Fibroblast of peridontal ligament (primary cell): Measurements from ENCODE around the gene NDST4.

Source experiments
- DNase-seq: peaks from one replicate; pipeline ENCODE4 v3.0.0-alpha.2; 2010; ENCODE audit errors: extremely low read depth

The NDST4 gene

DNA sequence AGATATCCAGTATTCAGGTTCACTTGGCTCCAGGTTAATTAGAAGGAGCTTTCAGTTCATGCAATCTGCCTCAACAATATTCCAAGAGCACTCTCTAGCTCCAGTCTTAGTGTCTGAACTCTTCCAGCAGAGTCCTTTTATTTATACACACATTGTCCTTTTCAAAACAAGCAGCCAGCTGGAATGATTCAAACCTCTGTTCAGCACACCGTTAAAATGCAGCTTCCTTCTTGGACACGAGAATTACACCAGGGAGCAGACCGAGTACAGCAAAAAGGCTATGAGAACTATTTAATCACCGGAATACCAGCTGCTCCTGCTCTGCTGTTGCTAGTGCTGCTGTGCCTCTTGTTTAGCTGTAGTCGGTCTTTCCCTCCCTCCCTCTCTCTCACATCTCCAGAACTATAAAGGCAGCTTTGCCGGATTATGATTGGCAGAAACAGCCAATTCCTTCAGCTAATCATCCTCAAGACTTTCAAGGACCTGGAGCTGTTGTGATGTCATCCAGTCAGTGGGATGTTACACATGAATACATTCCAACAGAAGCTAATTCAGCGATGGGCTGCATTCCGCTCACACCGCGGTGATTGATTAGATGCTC is at the start of gene NDST4:
NDST4 (minus strand) TSS at position 115 of the 601 bp plus-strand sequence. CDS start 36,584 bp downstream, outside the sequence.
- peak; percentile 20 for DNase-seq

DNA sequence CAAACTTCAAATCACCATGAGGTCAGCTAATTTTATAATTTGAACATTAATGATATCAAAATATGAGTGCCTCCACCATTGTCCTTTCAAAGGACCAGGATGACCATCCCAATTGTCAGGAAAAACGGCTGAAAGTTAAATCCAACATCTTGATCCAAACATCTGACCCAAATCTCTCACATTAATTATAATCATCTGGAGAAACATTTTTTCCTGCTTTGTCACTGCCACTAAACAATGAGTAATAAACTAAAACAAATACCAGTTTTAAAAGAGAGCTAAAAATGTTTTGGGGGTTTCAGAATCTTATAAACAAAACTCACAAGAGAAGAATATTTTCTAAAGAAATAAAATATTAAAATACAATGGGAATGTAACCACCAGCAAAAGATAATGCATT is 45.7 kb upstream of the NDST4 start:
- peak; percentile 67 for DNase-seq

DNA sequence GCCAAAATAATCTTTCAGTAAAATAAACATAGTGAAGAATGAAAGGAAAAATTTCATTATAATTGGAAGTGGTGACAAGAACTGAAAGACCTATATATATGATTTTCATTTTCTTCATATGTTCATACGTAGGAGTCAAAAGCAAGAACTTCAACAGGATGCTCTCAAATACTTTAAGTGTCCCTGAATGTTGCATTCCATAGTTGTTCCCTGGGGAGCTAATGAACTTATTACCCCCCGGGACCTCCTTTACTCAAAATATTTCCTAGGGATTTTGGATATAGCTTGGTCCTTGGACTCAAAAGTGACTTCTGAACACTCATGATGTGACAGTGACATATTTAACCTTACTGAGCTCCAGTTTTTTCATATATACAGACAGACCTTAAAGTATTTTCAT is 44.9 kb upstream of the NDST4 start:
- peak; percentile 2 for DNase-seq

DNA sequence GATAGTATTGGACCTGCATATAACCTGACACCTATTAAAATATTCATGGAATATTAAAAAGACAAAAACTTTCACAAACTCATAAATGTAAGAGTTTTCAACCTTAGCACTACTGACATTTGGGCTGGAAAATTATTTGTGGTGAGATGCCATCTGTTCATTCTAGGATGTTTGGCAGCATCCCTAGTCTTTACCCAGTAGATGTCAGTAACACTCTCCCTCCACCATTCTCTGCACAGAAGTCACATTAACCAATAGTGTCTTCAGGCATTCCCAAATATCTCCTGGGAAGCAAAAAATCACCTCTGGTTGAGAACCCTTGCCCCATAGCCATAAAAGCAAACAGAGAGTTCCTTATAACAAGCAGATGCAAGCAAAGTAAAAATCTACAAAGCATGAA is 41.4 kb upstream of the NDST4 start:
- peak; percentile 67 for DNase-seq

DNA sequence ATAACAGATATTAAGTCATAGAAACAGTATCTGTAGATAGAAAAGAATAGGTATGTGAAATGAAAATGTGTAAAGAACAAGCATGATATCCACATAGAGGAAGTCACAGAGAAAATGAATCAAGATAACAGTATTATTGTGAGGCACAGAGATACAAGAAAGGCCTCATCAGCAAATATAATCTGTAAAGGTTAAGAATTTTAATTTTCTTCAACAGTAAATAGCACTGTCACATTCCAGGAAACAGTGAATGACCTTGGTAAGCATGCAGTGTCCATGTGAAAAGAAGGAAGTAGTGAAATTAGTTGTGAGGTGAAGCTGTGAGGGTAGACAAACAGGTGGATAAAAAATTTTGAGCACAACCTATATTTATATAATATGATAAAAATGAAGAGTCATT is 39.5 kb upstream of the NDST4 start:
- DNase-seq, result no peak

DNA sequence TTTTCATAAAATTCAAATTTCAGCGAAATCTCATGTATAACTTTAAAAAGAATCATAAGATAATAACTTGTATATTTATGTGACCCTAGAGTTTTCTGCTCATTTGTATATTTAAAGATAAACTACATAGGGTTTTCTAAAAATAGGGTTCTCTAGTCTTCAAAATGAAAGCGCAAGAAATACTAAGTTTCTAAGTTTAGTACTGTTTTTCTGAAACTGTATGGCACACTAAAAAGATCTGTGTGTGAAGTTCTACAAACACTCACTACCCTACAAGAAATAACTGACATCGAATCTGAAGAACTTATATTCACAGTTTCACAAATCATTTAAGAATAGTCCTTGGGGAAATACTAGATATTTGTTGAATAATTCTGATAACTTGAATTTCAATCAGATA is 38.7 kb upstream of the NDST4 start:
- DNase-seq, result no peak

DNA sequence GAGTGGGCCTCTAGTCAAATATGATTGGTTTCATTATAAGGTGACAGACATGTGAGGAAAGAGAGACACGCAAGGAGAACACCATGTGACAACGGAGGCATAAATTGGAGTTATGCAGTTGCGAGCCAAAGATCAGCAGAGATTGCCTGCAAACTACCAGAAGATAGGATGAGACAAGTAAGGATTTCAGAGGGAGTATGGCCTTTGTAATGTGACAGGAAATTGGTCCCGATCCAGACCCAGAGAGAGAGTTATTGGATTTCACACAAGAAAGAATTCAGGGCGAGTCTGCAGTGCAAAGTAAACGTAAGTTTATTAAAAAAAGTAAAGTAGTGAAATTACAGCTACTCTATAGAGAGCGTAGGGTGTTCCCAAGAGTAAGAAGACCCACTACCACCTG is 35.7 kb upstream of the NDST4 start:
- DNase-seq, result no peak

DNA sequence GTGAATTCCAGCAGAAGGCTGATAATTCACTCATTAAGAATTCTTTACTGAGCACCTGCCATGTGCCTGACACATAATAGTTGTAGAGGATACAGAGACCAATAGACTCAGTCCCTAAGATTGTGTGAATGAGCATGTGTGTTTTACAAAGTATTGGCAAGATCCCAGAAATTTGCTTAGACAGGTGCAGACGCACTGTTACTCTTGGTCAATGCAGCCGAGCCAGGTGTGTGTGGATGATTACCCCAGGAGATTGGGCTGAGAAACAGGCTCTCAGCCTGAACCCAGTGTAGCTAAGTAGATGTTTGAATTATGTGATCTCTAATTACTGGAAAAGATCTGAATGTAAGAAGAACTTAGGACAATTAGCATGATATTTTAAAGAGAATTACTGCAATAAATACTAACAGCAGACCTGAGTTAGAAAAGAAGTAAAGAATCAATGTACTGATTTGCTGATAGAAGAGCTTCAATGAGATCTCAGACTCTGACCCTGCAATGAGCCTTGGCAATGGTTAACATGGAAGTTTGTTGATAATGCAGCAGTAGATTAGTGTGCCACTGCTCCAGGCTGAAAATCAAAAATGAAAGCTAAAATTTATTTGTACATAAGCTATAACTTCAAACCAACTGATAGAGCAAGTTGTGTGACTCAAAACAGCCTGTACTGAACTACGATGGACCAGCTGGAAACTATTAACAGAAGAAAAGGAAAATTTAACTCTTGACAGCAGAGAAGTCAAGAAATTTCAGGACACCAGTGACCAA is 32.2 kb upstream of the NDST4 start:
- DNase-seq, result peak; percentile 9

DNA sequence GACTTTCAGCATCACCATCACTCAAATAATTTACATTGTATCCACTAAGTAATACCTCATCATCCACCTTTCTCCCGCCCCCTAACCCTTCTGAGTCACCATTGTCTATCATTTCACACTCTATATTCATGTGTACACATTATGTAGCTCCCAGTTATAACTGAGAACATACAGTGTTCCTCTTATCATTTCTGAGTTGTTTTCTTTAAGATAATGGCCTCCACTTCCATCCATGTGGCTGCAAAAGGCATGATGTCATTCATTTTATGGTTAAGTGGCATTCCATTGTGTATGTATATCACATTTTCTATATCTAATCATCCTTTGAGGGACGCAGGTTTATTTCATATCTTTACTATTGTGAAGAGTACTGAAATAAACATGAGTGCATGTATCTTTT is 14.6 kb upstream of the NDST4 start:
- no peak for DNase-seq

DNA sequence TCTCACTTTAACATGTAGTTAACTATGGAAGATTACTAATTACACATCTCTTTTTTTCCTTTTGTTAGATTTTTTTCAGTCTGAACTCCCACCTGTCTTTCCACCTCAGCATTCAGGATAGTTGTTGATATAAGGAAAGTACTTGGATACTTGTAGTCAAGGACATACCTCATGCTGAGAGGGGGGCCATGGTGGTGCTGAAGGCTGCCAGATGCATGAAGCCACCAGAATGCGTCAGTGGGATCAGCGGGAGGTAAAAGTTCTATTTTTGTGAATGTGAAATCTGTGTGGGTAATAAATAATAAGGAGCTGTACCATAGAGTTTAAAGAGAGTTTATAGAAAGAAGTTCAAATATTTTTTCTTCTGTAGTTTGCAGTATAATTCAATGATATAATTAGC is 13.1 kb upstream of the NDST4 start:
- DNase-seq, result no peak

DNA sequence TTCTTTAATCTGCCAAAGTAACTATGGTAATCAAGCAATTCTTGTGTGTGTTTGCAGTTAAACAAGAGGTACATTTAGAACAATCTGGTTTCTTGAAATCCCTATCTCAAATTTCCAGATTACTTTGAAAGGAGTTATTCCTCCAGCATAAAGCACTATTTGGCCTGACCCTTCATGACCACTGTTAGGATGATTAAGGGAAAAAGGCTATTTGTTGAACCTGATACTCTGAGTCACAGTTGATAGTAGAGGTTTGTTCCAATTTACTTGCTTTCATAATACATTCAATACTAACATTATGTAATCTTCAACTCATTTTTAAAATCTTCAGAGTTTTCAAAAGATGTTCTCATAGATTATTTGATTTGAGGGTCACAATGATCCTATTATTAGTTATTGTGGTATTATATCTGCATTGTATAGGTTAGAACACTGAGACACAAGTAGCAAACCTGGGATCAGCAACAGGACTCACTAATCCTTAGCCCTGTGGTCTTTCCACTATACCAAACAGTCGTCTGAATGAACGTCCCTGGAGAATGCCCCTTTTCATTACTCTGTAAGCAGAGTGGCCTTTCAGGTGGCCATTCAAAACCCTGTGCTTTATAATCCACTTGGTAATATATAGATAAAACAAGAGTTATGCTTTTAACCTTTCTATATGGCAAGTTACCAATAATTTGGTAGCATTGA is 8.1 kb upstream of the NDST4 start:
- peak; percentile 1 for DNase-seq

DNA sequence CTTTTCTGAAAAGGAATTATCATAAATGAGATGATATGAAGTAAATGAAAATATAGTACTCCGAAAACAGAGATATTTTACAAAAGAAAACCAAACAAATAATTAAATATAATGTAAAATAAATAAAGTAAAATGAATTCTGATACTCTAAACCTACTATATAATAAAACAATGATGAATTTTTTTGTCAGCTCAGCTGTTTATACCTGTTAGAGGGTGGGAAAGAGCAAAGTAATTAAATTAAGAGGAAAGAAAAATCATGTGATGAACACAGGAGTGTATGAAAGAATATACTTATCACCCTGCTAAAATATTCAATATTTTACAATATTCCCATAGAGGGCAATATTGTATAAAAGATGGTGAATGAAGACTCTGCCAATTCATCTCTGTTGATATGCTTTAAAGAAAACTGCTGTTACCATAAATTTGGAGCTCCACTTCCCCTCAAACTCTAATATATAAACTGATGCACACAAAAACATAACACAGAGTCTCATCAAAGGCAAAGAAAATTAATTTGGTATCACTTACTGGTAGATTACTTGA is 6.5 kb upstream of the NDST4 start:
- peak; percentile 4 for DNase-seq

DNA sequence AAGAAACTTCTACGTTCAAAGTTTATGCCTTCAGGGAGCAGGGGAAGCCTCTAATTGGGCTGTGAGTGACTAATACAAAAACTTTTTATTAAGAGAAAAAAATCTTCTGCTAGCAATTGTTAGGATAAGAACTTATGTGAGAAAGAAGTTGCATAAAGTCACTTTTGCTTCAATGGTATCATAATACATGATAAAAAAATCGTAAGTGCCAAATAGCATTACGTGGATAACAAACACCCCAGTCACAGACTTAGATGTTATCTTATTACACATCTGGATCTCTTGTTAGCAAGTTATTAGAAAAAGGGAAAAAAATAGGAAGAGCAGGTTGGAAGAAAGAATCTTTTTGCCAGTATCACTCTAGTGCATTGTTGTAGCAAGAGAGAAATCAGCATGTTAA is 4.2 kb upstream of the NDST4 start:
- no peak for DNase-seq

DNA sequence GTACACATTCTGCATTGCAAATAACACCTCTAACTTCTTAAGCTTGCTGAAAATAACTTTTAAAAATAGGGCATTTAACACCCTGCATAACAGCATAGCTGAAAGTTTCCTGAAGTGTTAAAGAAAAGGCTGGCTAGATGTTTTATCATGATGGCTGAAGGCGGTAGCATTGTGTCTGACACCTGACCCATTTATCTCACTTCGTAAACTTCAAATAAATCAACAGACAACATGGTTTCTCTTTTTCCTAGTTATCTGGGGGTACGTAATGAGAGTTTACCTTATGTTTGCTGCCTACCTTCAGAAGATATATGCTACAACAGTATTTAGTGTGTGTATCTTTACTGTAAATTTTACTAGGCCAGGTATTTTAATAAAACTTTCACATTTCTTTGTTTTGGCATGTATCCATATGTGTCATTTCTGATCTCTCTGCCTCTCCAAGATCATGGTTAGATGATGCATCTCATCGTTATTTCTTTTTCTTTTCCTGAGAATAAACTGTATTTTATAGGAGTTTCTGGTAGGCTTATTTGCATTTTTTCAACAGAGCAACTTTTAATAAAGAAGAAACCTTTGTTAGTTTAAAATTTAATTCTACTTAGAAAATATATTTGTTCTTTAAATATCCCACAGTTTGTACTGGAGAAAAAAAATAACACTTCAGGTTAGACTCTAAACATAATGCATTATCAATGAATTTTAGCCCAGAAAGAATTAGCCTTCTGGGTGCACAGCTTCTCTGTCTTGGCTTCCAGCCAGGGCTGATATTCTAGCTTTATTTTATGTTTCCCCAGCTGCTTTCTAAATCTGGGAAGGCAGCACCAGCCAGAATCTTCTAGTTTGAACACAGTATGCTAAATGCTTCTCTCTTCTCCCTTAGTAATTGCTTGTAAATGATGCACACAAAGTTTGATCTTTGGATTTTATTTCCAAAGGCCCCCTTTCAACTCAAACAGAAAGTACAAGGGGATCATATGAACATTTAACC is 2.9 kb downstream of the NDST4 start:
- no peak for DNase-seq

DNA sequence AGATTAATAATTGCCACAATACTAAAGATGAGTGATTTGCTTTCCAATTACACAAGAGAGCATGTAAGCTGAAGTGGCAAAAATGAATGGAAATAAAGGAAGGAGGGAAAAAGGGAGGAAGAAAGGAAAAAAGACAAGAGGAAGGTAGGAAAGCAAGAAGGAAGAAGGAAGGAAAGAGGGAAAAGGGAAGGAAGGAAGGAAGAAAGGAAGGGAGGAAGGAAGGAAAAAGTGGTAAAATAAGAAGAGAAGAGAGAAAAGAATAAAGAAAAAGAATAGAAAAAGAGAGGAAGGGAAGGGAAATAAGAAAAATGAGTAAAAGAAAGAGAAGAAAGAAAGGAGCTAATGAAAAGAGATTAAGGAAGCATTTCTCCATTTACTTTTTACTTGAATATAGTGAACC is 4.6 kb downstream of the NDST4 start:
- DNase-seq, result no peak

DNA sequence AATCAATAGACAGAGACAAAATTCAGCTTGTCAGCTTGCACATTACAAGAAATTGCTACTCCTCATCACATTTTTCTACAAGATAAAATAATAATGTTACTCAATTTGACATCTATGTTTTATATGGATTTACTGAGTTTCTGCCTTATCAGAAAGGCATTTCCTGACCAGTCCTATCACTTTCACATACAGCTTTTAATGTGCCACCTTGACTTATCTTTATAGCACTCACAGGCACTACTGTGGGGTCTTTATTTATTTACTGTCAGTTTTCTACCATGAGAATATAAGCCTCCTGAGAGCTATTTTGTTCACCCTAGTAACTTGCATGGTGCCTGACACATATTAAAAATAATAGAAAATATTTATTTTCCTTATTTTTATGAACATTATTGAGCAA is 6.0 kb downstream of the NDST4 start:
- DNase-seq, result no peak

DNA sequence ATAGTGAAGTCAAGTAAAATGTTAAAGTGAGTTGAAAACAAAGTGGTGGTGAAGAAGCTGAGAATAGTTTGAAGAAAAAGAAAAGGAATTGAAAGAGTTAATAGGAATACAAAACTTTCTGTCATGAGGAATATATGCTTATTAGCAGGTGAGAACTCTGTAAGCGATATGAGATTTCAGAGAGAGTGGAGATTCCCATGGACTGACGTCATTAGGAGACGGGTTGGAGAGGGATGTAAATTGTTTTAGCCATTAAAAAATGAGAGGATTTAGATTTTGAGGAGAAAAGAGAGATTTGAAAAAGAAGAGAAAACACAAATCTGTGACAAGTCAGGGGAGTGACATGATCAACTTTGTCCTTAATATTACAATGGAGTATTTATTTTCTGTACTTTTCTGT is 11.7 kb downstream of the NDST4 start:
- DNase-seq, result no peak

DNA sequence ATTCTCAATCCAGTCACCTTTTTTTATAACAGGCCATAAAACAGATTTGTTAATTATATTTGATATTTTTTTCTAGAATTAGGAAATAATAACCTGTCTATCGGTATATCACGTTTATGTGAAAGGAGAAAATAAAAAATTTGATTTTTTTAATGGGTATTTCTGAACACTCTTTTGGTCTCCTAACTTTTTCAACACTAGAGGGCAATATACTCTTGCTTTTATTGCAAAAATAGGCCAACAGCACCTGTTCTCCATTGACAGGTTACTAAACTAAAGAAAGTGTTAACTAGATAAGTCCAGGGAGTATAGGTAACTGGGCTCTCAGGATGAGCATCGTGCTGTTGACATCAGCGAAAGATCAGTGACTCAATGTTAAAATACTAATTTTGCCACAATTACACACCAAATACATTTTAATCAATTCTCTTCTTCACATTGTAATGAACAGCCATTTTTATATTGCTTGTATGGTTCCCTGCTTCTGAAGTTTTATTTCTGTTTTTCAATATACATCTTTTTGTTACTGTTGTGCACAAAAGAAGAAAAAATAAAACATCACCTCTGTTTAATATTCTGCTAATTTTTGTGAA is 22.8 kb downstream of the NDST4 start:
- peak; percentile 20 for DNase-seq

DNA sequence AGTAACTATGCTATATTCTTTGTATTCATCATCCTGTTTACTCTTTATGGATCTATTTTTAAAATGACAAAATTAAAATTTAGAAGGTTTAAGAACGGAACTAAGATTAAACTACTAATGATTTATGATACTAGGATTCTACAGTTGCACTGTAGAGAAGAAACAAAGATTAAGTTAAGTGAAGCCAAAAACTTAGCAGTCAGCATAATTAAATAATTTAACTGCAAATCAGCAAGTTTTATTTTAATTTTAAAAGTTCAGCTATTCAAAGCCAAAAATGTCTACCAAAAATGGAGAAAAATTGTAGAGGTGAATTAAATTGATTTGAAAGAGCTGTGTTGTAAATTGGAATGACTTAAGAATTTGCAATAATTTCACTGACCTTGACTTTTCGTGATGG is 30.8 kb downstream of the NDST4 start:
- DNase-seq, result no peak

DNA sequence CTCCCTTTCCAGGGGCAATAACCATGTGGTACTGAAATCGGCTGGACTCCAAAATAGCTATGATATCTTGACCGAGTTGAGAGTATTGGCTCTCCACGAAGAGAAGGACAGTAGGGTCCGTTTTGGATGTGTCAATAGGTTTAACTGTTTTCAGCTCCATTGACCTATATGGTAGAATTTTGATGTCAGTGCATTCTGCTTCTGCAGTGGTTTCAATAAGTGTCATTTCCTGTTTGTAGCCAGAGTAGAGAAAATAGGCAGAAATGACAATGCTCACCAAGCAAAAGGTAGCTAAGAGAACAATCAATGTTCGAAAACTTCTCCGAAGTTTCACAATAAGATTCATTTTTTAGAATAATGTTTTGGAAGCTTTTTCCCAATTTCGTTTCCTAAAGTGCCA is 36.7 kb downstream of the NDST4 start:
- DNase-seq, result no peak

DNA sequence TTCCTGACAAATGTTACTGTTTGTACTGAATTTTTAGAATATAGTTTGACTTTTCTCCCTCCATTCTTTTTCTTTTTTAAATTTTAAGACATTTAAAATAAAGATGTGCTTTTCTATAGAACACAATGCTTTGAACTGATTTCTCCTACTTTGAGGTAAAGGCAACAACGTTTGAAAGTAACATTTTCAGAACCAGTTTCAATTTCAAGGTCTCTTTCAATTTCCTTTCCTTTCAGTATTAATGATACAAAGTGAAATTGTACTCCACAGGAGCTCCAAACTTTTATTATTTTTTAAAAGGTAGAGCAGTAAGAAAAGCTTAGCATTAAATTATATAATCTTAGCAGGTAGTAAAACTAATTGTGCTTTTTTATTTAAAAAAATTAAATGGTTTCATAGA is 54.9 kb downstream of the NDST4 start:
- no peak for DNase-seq
